COR-L47 (cell line): ENCODE data around the gene LHFPL2.

Experiments
- DNase-seq: peaks from one replicate; lab custom pipeline; 2025; lab: John Stamatoyannopoulos, UW

Gene LHFPL2

DNA sequence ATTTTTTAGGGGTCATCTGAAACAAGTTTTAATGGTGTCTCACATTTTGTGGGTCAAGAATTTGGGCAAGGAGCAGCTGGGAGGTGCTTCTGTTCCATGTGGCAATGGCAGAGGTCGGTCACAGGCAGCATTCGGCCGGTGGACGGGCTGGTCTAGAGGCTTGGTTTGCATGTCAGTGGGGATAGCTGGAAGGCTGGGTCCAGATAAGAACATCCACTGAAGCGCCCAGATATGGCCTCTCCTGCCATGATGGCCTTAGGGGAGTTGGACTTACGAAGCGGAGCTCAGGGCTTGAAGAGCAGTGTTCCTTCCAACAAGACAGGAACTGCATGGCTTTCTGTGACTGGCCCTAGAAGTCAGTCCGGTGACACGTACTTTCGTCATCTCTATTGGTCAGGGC, 30.3 kb downstream of the LHFPL2 start:
- DNase-seq: no peak

DNA sequence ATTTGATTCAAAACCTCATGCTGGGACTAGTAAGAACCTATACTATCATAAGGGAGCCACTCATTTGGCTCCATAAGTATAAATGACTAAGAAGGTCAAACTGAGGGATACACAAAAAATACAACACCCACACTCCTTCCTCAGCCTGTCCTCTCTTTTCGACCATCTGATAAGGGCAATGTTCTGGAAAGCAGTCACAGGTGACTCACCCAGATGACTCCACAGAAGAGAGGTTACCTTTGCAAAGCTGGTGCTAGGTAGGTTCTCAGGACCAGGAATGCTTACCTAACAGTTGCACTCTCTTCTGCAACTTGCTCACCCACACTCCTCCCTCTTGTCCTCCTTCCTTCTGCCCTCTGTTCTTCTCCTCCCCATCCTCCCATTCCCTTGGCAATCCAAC, 32.9 kb downstream of the LHFPL2 start:
- no peak for DNase-seq

DNA sequence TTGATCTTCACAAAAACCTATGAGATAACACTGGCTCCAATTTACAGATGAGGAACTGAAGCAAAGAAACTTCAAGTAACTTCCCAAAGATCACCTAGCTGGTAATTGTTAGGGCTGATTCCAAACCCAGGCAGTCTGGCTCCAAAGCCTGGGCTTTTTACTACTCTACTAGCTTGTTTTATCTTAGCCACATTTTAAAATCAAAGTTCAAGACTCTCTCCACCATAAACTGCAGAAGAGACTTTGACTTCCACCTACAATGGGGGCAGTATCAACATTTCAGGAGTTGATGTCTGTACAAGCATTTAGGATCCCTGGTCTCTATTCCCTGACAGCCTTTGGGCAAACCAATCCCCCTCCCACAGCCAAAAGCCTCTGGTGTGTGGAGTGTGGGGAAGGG, 33.8 kb downstream of the LHFPL2 start:
- no peak for DNase-seq

DNA sequence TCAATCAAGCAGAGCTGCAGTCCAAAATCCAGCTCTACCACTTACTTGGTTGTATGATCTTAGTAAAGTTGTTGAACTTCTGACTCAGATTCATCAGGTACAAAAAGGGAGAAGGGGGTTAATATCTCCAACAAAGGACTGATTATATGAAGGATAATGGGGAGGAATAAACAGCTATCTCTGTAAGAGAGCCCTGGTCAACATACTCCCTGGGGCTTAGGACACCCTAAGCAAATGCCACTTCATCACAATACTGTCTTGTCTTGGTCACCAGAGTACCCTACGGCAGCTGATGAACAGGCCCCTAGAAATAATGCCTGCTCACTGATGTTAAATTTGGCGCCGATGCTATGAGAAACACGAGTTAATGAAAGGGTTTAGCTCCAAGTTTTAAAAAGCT, 34.8 kb downstream of the LHFPL2 start:
- DNase-seq: no peak

DNA sequence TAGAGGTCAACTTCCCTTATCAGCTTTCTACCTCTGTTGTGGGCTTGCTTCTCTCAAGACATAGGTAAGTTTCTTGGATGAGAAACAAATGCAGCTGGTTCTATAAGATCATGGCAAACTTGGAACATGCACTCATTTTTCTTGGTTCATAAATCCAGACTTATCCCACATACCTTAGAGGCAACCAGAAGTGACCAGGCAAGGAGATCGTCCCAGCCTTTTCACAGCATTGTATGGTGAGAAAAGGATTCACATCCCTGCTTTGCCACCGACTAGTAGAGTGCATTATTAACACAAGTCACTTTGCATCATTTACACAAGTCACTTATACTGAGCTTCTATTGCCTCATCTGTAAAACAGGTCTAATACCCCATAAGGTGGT, 35.4 kb downstream of the LHFPL2 start:
- no peak for DNase-seq

DNA sequence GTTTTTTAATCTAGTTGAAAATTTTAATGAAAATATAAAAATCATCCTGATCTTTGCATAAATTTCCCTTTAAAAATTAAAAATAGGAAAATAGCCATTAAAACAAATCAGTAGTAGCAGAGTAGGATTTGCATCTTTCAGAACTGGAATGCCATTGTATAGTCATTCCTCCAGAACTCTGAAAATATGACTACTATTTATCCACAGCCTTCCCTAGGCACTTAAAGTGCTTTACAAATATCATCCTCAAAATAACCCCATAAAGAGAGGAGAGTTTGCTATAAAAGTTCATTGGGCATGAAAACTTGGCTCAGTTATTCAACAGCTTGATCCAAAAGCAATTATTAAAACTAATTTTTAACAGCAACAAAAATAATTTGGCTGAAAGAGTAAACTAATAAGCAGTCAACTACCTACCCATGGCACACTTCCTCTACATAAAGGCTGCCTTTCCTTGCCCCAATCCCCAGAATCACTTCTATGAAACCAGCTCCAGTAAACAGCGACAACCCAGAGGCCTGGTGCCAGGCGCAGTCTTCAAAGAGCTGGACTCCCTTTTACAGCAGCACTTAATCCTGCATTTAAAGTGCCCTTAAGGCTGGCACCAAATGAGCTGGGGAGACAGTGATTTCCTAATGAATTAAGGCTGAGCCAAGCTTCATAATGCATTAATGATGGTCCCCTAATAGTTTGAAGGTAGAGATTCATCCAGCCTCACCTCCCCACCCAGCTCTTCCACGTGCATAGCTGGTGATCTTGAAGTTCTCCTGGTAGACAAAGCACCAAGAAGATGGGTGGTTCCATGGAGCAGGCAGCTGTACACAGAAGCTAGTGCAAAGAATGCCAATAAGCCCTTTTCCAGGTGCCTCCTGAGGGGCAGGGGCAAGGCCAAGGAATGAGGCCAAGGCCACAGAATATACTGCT, 36.1 kb downstream of the LHFPL2 start:
- DNase-seq: no peak

DNA sequence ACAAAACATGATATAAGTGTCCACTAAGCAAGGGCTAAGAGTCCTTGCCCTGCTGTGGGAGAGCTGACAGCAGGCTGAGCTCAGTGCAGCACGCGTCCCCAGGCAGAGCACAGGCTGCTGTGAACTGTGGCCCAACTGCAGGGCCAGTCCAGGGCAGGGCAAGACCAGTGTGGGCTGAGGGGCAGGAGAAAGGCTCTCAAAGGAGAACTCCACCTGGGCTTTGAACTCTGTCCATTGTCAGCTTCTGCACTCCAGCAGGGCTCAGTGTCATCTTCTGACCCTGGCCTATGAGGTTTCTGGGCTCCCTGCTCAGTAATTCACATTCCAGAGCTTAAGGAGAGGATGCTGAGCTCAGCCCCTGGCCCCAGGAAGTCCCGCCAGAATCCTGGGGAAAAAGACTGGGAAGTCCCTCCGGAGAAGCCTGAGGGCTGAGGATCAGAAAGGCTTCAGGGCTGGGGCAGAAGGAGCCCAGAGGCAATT, 37.4 kb downstream of the LHFPL2 start:
- DNase-seq: no peak

DNA sequence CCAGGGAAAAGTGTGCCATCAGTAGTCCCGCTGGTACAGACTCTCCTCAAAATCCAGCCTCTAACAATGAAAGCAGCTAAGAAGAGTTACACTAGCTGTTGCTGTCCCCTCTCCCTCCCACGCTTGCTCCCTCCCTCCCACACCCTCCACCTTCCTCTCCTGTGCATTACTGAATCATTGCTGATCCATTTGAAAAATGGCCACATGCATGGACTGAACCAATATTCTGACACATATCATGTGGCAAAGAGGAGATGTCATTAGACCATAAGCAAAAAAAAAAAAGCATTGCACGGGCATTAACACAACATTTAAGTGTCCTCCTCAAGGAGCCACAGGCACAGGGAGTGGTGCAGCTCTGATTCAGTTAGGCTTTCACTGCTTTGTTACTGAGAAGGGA, 37.9 kb downstream of the LHFPL2 start:
- DNase-seq: no peak

DNA sequence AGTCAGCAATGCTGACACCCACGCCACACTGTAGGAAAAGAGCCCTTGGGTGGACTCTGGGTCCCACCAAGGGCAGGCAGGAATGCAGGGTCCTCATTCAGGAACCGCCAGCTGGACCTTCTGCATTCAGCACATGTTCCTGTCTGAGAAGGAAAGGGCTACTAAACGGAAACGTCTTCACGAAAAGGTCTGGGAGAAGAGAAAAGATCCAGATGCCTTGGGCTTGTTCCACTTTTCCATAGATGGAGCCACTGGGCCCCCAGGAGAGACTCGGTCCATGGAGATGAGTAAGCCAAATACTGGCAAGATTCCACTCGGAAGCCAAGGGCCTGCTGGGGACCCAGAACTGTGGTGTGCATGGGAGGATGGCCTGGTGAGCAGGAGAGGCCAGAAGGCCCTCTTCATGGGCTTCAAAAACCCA, 38.4 kb downstream of the LHFPL2 start:
- no peak for DNase-seq

DNA sequence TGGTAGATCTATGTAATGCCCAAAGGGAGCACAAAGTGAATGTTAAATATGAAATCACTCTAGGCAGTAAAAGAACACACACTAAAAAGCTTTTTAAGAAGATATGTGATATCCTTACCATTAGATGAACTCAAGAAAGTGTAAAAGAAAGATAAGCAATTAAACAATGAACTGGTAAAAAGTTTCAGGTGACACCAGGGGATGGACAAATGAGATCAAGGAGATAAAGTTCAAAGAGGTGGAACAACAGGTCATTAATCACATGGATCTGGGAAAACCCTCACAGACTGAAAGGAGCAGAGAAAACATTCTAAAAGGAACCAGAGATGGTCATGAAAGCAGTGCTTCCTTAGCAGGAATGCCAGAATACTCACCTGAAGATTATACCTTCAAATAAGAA, 40.7 kb downstream of the LHFPL2 start:
- DNase-seq: no peak

DNA sequence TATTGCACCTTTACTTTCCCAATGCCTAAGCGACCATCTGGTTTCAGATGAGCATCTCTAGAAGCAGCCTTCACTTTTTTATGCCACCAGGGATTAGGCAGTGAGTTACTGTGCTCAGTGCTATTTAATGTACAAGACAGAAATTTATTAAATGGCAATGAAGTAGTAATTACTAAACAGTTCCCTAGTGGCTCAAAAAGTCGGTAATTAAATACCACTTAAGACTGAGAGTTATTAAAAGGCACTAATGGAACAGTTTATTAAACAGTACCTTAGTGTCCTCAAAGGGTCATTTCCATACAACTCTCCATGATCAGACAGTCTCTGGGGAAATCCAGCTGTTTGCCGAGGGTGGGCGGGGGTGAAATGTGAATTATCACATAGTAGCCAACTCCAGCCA, 42.3 kb downstream of the LHFPL2 start:
- no peak for DNase-seq

DNA sequence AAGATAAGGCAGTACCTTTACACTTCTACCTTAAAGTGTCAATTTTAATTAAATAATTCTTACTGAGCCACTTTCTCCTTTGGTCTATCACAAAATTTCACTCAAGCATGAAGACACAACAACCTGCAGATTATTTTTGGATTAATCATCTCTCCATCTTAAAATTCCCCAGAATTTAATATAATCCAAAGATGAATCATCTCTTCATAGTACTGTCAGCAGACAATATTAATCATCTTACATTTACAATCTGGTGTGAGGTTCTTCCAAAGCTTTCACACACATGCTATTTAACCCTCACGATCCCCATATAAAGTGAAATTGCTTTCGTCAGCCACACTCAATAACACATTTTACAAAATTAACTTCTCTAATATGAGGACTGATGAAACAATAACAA, 43.0 kb downstream of the LHFPL2 start:
- DNase-seq: no peak

DNA sequence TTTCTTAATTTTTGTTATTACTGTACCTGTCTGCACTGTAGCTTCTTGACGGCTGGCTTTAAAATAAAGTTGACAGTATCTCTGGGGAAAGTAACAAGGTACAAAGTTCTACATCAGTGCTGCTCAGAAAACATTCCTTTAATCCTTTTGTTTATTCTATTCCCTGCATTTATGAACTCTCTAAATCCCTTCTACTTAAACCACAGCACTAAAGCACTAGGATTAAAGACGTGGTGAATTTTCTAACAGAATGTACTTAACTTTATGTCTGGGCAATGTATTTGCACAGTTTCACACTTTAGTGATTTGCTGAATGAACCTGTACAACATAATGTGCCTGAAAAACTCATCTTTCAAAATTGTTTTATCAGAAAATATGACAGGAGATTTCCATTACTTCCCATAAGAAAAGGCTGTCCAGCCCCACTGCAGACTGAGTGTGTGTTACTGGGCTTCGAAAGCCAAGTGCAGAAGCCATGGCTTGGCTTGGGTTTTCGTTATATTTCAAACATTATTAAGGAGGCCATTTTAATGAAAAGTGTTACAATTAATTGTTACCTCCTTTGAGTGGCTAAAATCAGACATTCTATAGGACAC, 43.8 kb downstream of the LHFPL2 start:
- DNase-seq: no peak

DNA sequence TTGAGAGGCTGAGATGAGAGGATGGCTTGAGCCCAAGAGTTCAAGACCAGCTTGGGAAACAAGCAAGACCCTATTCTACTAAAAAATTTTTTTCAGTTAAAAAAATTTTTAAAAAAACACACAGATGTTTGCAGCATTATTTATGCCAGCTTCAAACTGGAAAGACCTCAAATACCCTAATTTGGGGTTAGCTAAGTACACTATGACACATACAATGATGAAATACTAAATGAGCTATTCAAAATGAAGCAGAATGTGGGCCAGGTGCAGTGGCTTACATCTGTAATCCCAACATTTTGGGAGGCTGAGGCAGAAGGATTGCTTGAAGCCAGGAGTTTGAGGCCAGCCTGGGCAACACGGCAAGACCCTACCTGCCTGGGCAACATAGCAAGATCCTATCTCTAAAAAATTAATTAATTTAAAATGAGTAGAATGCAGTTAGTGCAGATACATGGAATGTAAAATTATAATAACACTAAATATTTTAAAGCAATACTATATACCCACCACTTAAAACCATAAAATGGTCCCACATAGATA, 44.9 kb downstream of the LHFPL2 start:
- DNase-seq: no peak

DNA sequence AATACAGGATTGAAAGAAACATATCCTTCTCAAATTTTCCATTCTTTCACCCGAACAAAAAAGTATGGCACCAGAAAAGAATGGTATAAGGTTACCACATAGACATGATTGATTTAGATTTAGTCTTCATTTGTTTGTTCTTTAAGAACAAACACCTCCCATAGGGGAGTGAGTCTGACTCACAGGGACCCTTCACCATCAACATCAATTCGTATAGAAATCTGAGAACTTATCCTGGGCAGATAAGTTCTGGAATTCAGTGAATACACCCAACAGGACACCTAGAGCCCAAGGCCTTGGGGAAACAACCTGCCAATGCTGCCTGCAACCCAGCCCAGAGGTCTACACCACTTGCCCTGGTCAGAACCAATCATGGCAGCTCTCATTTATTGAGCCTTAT, 46.2 kb downstream of the LHFPL2 start:
- no peak for DNase-seq

DNA sequence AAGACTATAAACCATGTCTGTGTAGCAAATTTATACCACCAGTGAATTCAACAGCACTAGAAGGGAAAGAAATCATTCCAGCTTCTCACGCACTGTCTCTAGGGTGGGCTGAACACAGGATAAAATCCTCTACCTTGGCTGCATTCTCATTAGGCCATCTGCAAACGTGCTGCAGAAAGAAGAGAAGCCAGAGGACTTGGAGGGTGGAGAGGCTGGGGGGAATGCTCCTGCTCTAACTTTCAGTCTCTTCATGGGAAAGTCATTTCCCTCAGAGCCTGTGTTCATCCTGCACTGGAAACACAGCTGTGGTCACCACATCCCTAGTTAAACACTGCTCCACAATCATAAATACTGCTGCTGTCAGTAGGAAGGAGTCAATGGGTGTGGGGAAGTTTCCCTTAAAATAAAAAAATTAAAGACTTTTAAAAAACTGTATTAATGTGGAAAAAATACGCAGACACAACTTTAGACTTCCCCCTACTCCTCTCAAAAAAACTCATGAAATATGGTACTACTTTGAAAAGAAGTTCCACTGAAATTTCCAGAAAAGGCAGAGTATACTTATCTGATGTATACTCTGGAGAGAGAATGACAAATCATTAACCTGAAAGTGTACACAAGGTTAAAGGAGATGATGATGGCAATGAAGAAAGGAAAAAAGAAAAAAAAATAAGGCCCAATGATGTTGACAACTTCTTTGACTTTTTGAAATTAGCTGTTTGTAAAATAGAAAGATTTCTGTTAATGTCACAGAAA, 46.8 kb downstream of the LHFPL2 start:
- DNase-seq: no peak

DNA sequence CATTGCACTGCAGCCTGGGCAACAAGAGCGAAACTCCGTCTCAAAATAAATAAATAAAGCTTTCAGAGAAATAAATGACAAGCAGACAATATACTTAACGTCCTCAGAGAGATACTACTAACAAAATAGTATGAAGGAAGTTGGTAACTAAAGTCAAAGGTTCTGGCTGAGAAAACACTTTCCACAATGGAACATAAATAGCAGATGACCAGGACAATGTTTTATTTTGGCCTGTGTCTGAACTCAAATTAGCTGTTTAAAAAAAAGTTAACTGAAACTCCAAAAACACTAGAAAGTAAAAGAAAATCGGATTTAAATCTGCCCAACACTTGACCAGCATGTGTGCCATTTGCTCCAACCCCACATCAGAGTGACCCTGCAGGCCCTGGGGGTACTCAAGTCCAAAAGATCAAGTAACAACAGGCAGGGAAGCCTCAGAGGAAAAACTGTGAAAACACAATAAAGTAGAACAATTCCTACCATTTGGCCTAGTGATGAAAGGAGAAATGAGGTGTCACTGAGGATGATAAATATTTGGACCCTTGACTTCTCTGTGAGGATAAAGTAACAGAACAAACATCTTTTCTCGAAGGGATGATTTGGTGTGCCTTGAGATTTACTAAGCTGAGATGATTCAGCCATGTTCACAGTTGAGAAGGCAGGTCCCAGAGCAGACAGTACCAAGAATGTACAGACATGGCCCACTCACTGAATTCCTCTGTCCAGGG, 47.7 kb downstream of the LHFPL2 start:
- DNase-seq: no peak

DNA sequence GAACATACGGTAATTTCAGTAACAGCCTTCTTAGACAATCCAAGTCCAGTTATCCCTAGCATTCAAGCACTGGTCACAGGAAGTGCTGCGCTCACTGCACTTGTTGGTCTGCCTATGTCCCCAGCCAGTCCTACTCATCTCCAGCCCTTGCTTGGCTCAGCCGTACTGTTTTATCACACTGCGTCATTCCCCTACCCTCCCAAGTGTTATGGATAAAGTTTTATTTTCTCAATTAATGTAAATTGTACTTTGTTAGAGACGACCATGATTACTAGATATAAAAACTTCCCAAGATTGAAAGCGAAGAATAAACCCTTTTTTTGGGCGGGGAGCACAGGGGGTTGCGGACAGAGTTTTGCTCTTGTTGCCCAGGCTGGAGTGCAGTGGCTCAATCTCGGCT, 49.6 kb downstream of the LHFPL2 start:
- no peak for DNase-seq

DNA sequence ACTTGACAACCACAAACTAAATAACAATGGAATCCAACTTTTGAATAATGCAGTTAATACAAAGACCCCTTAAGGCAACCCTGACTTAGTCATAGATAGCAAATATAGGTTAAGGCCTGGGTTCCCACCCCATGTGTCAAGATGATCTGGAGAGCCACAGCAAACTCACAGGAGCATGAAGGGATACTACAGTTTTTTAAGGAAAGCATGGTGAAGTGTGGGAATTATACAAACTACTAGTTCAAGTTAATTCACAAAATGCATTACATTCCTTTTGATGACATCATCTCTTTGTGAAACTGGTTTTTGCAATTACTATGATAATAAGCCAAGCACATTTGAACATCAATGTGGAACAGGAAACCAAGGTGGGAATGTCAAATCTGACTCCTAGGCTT, 50.6 kb downstream of the LHFPL2 start:
- DNase-seq: no peak

DNA sequence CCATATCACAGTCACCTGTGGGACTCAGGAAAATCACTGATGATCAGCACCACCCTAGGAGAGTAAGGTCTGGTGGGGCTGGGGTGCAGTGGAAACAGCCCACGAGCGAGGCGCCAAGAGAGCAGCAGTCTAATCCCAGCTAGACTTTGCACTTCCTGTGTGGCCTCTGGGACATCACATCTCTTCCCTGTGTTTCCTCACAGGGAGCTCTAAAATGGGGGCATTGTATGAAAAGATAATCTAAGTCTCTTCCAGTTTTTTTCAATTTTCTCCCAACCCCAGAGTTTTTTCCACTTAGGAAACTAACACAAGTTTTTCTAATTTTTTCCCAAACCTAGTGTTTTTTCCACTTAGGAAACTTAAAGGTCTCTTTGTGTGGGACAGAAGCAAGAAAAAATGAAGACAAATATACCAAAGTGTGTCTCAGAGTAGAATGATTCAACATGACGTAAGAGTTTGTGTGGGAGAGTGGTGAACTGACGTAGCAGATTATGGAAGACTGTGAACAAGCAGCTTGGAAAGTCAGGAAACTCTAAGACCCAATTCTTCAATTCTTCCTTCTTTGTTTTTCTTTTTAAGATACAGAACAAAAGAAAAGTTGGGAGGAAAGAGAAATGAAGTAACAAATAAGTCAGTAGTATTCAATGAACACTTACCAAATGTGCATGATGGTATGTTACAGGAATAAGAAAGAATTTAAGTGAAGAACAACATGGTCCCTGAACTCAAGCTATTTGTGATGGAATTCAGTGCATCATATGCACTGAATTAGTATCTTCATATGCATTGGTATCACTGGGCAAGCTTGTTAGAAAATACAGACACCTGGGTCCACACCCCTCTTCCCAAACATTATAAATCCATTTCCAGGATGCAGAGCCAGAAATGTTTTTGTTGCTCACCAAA, 51.3 kb downstream of the LHFPL2 start:
- no peak for DNase-seq

DNA sequence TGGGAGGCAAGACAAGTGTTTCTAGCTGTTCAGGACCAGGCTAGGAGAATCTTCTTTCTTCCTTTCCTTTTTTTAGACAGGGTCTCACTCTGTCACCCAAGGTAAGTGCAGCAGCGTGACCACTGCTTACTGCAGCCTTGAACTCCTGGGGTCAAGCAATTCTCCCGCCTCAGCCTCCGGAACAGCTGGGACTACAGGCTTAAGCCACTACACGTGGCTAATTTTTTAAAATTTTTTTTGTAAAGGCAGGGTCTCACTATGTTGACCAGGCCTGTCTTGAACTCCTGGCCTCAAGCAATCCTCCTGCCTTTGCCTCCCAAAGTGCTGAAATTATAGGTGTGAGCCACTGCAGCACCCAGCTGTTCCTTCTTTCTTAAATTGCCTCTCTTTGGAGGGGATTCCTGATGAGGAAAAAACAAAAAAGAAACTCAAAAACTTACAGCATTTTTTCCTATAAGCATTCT, 53.1 kb downstream of the LHFPL2 start:
- no peak for DNase-seq
